ENCODE data around the gene PNMA6F.

The PNMA6F gene

GRCh38 chrX:153321381-153322124 lies at the start of gene PNMA6F:
Gene PNMA6F, minus strand, starts transcription at chrX:153321767. Its CDS starts 1,093 bp downstream, at chrX:153320674.
- ATAC-seq, result no peak
- no peak for DNase-seq
- Mint-ChIP-seq H3K27me3 (peaks cover 4% of the 10 kb centered on the region), H3K4me3 (no peak within 1 kb of the TSS), H3K9me3 (peaks cover 3% of the 10 kb centered on the region), H3K36me3 (ENCODE audit: low read depth) (no peaks in the 10 kb centered on the region), H3K27ac (no peak within 1 kb of the TSS), H3K4me1 (peaks cover 5% of the 10 kb centered on the region)

DNA sequence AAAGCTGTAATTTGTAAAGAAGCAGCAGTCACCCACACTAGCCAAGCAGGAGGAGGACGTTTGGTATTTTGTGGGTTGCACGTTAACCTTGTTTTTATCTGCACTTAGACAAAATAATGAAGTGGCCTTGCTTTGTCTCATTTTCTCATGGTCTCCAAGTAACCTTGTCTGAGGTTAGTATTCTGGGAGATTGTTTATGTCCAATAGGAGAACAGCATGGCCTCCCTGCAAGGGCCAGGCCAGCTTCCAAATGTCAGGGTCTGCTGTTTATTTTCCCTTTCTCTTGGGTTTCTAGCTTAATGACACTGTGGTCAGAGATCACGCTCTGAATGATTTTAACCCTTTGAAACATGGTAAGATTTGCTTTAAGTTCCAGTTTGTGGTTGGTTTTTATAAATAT lies 49.7 kb upstream of the PNMA6F start:
- H3K4me1 Mint-ChIP-seq, result peaks cover 4% of the 10 kb centered on the region
- no peak overlapping the region for H3K4me3 Mint-ChIP-seq
- peaks cover 2% of the 10 kb centered on the region for H3K27me3 Mint-ChIP-seq
- H3K27ac Mint-ChIP-seq, result no peak overlapping the region
- no peaks in the 10 kb centered on the region for H3K9me3 Mint-ChIP-seq
- DNase-seq (no peak), ATAC-seq (no peak)
- no peaks in the 10 kb centered on the region for H3K36me3 Mint-ChIP-seq (ENCODE audit: low read depth)

- H3K36me3 Mint-ChIP-seq (ENCODE audit: low read depth), result no peaks in the 10 kb centered on the region
- DNase-seq (no peak), ATAC-seq (no peak)
- H3K27ac Mint-ChIP-seq, result no peak overlapping the region
- peaks cover 2% of the 10 kb centered on the region for H3K27me3 Mint-ChIP-seq
- no peak overlapping the region for H3K4me3 Mint-ChIP-seq
- peaks cover 4% of the 10 kb centered on the region for H3K4me1 Mint-ChIP-seq
- no peaks in the 10 kb centered on the region for H3K9me3 Mint-ChIP-seq
Observed at GRCh38 chrX:153370293-153371055, 48.9 kb upstream of the PNMA6F start.

- Mint-ChIP-seq H3K4me1 (peaks cover 4% of the 10 kb centered on the region), H3K27ac (no peak overlapping the region), H3K36me3 (ENCODE audit: low read depth) (no peaks in the 10 kb centered on the region), H3K4me3 (no peak overlapping the region), H3K9me3 (no peaks in the 10 kb centered on the region), H3K27me3 (peaks cover 2% of the 10 kb centered on the region)
- no peak for DNase-seq
- ATAC-seq, result no peak
Observed at GRCh38 chrX:153366878-153367538, 45.4 kb upstream of the PNMA6F start.

GRCh38 chrX:153366119-153366518 lies 44.6 kb upstream of the PNMA6F start:
- Mint-ChIP-seq H3K27me3 (peaks cover 2% of the 10 kb centered on the region), H3K27ac (no peak overlapping the region), H3K36me3 (ENCODE audit: low read depth) (no peaks in the 10 kb centered on the region), H3K9me3 (no peaks in the 10 kb centered on the region), H3K4me1 (peaks cover 4% of the 10 kb centered on the region), H3K4me3 (no peak overlapping the region)
- ATAC-seq (no peak), DNase-seq (no peak)

- no peaks in the 10 kb centered on the region for H3K9me3 Mint-ChIP-seq
- peaks cover 2% of the 10 kb centered on the region for H3K27me3 Mint-ChIP-seq
- no peak overlapping the region for H3K4me3 Mint-ChIP-seq
- peaks cover 4% of the 10 kb centered on the region for H3K4me1 Mint-ChIP-seq
- ATAC-seq, result no peak
- no peaks in the 10 kb centered on the region for H3K36me3 Mint-ChIP-seq (ENCODE audit: low read depth)
- no peak overlapping the region for H3K27ac Mint-ChIP-seq
- DNase-seq, result no peak
Observed at GRCh38 chrX:153365670-153366069, 44.1 kb upstream of the PNMA6F start.

GRCh38 chrX:153361781-153362397 lies 40.3 kb upstream of the PNMA6F start:
- no peak for DNase-seq
- H3K9me3 Mint-ChIP-seq, result no peaks in the 10 kb centered on the region

GRCh38 chrX:153357877-153358276 lies 36.3 kb upstream of the PNMA6F start:
- Mint-ChIP-seq H3K4me3 (no peak overlapping the region), H3K27ac (no peak overlapping the region), H3K36me3 (ENCODE audit: low read depth) (no peaks in the 10 kb centered on the region), H3K4me1 (no peaks in the 10 kb centered on the region), H3K27me3 (no peaks in the 10 kb centered on the region), H3K9me3 (no peaks in the 10 kb centered on the region)
- ATAC-seq, result no peak
- DNase-seq, result no peak

More at GRCh38 chrX:153361781-153362397, 40.3 kb upstream of the PNMA6F start:
- H3K4me3 Mint-ChIP-seq, result no peak overlapping the region
- no peak overlapping the region for H3K27ac Mint-ChIP-seq
- H3K27me3 Mint-ChIP-seq, result no peaks in the 10 kb centered on the region
- no peaks in the 10 kb centered on the region for H3K4me1 Mint-ChIP-seq
- no peak for ATAC-seq
- no peaks in the 10 kb centered on the region for H3K36me3 Mint-ChIP-seq (ENCODE audit: low read depth)

DNA sequence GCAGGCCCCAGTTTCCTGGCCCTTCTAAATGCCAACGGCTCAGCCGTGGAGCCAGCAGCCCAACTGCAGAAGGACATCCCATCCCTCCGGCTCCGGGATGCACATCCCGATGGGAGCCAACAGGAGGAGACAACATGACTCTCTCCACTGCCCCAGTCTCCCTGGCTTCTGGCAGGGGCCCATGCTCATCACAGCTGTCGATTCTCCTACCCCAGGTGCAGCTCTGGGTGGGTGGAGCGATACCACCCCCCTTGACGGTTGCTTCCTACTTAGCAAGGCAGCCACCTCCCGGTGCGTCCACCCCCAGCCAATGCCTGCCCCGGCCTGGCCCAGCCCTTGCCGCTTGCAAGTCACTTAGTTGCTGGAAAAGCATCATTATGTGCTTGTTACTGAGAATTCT lies 31.8 kb upstream of the PNMA6F start:
- DNase-seq (no peak), ATAC-seq (no peak)
- Mint-ChIP-seq H3K4me1 (no peaks in the 10 kb centered on the region), H3K36me3 (ENCODE audit: low read depth) (peaks cover 14% of the 10 kb centered on the region), H3K4me3 (no peak overlapping the region), H3K27ac (no peak overlapping the region), H3K9me3 (no peaks in the 10 kb centered on the region), H3K27me3 (no peaks in the 10 kb centered on the region)

DNA sequence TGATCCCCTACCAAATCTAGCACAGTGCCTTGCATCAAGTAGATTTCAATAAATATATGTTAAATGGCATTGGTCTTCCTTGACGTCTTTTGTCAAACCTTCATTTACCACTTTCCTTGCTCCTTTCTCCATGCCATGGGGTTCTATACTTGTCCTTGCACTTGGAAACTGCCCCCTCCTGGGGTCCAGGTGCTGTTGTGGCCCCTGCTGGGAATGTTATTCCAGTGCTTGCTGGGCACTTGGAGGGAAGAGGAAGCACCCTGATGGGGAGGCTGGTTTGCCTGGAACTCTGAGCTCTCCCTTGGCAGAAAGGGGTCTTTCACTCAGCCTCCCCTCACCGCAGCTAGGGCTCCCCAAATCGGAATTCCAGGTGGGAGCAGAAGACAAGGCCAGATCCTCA lies 31.3 kb upstream of the PNMA6F start:
- Mint-ChIP-seq H3K36me3 (ENCODE audit: low read depth) (peaks cover 17% of the 10 kb centered on the region), H3K27ac (no peak overlapping the region), H3K4me1 (no peaks in the 10 kb centered on the region), H3K9me3 (no peaks in the 10 kb centered on the region), H3K27me3 (no peaks in the 10 kb centered on the region), H3K4me3 (no peak overlapping the region)
- ATAC-seq, result no peak
- no peak for DNase-seq

DNA sequence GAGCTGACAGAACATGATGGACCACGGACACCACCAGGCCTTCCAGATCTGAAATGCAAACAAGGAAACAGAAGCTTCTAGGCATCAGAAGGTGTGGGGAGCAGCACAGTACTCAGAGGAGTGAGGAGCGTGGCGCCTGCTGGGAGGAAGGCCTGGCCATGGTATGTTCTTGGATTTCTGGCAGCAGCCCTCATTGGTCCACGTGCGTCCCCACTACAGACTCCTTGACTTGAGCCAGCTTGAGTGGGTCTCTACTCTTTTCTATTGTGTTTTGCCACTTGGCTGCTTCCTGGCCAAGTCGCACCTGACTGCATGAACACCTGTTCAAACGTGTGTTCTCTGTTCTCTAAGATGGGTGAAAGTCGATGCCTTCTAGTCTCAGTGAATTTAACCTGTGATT lies 30.4 kb upstream of the PNMA6F start:
- Mint-ChIP-seq H3K4me1 (no peaks in the 10 kb centered on the region), H3K27ac (no peak overlapping the region), H3K4me3 (no peak overlapping the region), H3K27me3 (no peaks in the 10 kb centered on the region), H3K9me3 (no peaks in the 10 kb centered on the region), H3K36me3 (ENCODE audit: low read depth) (peaks cover 18% of the 10 kb centered on the region)
- no peak for DNase-seq
- ATAC-seq, result no peak

GRCh38 chrX:153349952-153350351 lies 28.4 kb upstream of the PNMA6F start:
- no peak overlapping the region for H3K27ac Mint-ChIP-seq
- no peak overlapping the region for H3K4me3 Mint-ChIP-seq
- no peaks in the 10 kb centered on the region for H3K9me3 Mint-ChIP-seq
- DNase-seq (no peak), ATAC-seq (no peak)
- H3K27me3 Mint-ChIP-seq, result no peaks in the 10 kb centered on the region
- H3K36me3 Mint-ChIP-seq (ENCODE audit: low read depth), result peaks cover 23% of the 10 kb centered on the region
- no peaks in the 10 kb centered on the region for H3K4me1 Mint-ChIP-seq

GRCh38 chrX:153348421-153348820 lies 26.9 kb upstream of the PNMA6F start:
- ATAC-seq (no peak), DNase-seq (no peak)
- H3K4me1 Mint-ChIP-seq, result peaks cover 10% of the 10 kb centered on the region
- H3K27ac Mint-ChIP-seq, result no peak overlapping the region
- no peaks in the 10 kb centered on the region for H3K9me3 Mint-ChIP-seq
- H3K36me3 Mint-ChIP-seq (ENCODE audit: low read depth), result peaks cover 34% of the 10 kb centered on the region
- no peaks in the 10 kb centered on the region for H3K27me3 Mint-ChIP-seq
- no peak overlapping the region for H3K4me3 Mint-ChIP-seq

- Mint-ChIP-seq H3K27me3 (no peaks in the 10 kb centered on the region), H3K36me3 (ENCODE audit: low read depth) (peaks cover 39% of the 10 kb centered on the region), H3K4me3 (no peak overlapping the region), H3K27ac (no peak overlapping the region), H3K4me1 (peaks cover 19% of the 10 kb centered on the region), H3K9me3 (no peaks in the 10 kb centered on the region)
- ATAC-seq (no peak), DNase-seq (no peak)
Observed at GRCh38 chrX:153347530-153347929, 26.0 kb upstream of the PNMA6F start.

All from activated naive CD8-positive, alpha-beta T cell treated with anti-CD3 and anti-CD28 coated beads, Interleukin-2, amount 50 U/mL, for 24 hours (primary cell).